IMR-90 (cell line): ENCODE data around the gene SLC41A1. TPM values are rescaled to one million over a fixed set of nuclear protein-coding genes. Genes with fewer than 3 reads are reported as not detected.

ENCODE experiments used
- ATAC-seq: fragments of 200-7000 bp; cut with Tn5 transposase; 2 replicates; pipeline ENCODE4 v1.9.1; 2020; ENCODE audit warnings: low read depth, mild to moderate bottlenecking, moderate library complexity
- BruUV-seq: library from RNA; stranded (reverse); fragments of 400-500 nt; replicated peaks from 2 replicates; lab custom pipeline; 2021; lab: Mats Ljungman, UMichigan
- CTCF ChIA-PET: fragments of 300-600 bp; formaldehyde crosslinking; extraction: SDS; loops from one replicate; lab custom pipeline; 2021; ENCODE audit warnings: antibody characterized with exemption; lab: Yijun Ruan, JAX
- POLR2A ChIA-PET: fragments of 300-600 bp; sonication (Branson Sonifier 250); formaldehyde crosslinking; loops from one replicate; lab custom pipeline; 2022; ENCODE audit warnings: antibody characterized with exemption; ENCODE audit not compliant: unreplicated experiment; lab: Charles Lee
- DNase-seq: peaks from one replicate; pipeline ENCODE4 v3.0.0; 2013
- H2AFZ ChIP-seq: replicated peaks from 2 replicates; pipeline ENCODE3; 2013; ENCODE audit warnings: low read length, mild to moderate bottlenecking; ENCODE audit not compliant: poor library complexity
- H2AK5ac ChIP-seq: 2 replicates; pipeline ENCODE4 v1.6.1; 2013; ENCODE audit warnings: low read depth, low read length, inconsistent platforms
- H2AK9ac ChIP-seq: replicated peaks from 2 replicates; pipeline ENCODE3; 2013; ENCODE audit warnings: mild to moderate bottlenecking, low read depth, low read length, moderate library complexity; ENCODE audit not compliant: poor library complexity
- H2BK120ac ChIP-seq: 2 replicates; pipeline ENCODE4 v1.6.1; 2013; ENCODE audit warnings: low read depth, low read length, inconsistent platforms
- H2BK15ac ChIP-seq: 3 replicates; pipeline ENCODE4 v1.6.1; 2013; ENCODE audit warnings: low read depth, low read length, inconsistent platforms
- H2BK20ac ChIP-seq: 2 replicates; pipeline ENCODE4 v1.6.1; 2013; ENCODE audit warnings: low read depth, mild to moderate bottlenecking, inconsistent platforms, low read length, moderate library complexity
- H2BK5ac ChIP-seq: 2 replicates; pipeline ENCODE4 v1.6.1; 2013; ENCODE audit warnings: mild to moderate bottlenecking, low read depth, low read length, inconsistent platforms; ENCODE audit not compliant: poor library complexity, severe bottlenecking
- H3K14ac ChIP-seq: replicated peaks from 2 replicates; pipeline ENCODE4 v1.6.1; 2013; ENCODE audit warnings: low read depth, low read length, inconsistent platforms
- H3K18ac ChIP-seq: 2 replicates; pipeline ENCODE4 v1.6.1; 2013; ENCODE audit warnings: low read depth, low read length, control low read depth
- H3K23ac ChIP-seq: 2 replicates; pipeline ENCODE4 v1.6.1; 2013; ENCODE audit warnings: low read depth, low read length, inconsistent platforms
- H3K27ac ChIP-seq: 2 replicates; pipeline ENCODE4 v1.5.1; 2013; ENCODE audit warnings: mild to moderate bottlenecking, control low read depth, low read length; ENCODE audit not compliant: insufficient read depth
- H3K27me3 ChIP-seq: 2 replicates; pipeline ENCODE4 v1.6.1; 2013; ENCODE audit warnings: low read length; ENCODE audit not compliant: control insufficient read depth, insufficient read depth
- H3K36me3 ChIP-seq: 2 replicates; pipeline ENCODE4 v1.6.1; 2013; ENCODE audit warnings: low read length, mixed read lengths; ENCODE audit not compliant: control insufficient read depth, insufficient read depth
- H3K4ac ChIP-seq: 2 replicates; pipeline ENCODE4 v1.6.1; 2013; ENCODE audit warnings: low read depth, low read length, inconsistent platforms
- H3K4me1 ChIP-seq: 2 replicates; pipeline ENCODE4 v1.6.1; 2013; ENCODE audit warnings: low read length, mixed read lengths; ENCODE audit not compliant: control insufficient read depth, insufficient read depth
- H3K4me2 ChIP-seq: 2 replicates; pipeline ENCODE4 v1.6.1; 2013; ENCODE audit warnings: low read depth, mild to moderate bottlenecking, control low read depth, low read length, moderate library complexity
- H3K4me3 ChIP-seq: 2 replicates; pipeline ENCODE4 v1.5.1; 2013; ENCODE audit warnings: low read depth, mild to moderate bottlenecking, control low read depth, low read length, moderate library complexity; ENCODE audit not compliant: insufficient read depth
- H3K56ac ChIP-seq: 2 replicates; pipeline ENCODE4 v1.6.1; 2013; ENCODE audit warnings: low read length, inconsistent platforms; ENCODE audit not compliant: insufficient read depth; ENCODE audit errors: extremely low read depth
- H3K79me1 ChIP-seq, 2 experiments: 2 replicates each; pipeline ENCODE4 v1.6.1; 2013; ENCODE audit warnings: low read length in 2 of 2, inconsistent platforms in 1 of 2, low read depth in 1 of 2
- H3K9ac ChIP-seq: 2 replicates; pipeline ENCODE4 v1.6.1; 2013; ENCODE audit warnings: low read depth, low read length, control low read depth
- H3K9me1 ChIP-seq: 2 replicates; pipeline ENCODE4 v1.6.1; 2013; ENCODE audit warnings: low read length, inconsistent platforms; ENCODE audit not compliant: insufficient read depth
- H3K9me3 ChIP-seq: 2 replicates; pipeline ENCODE4 v1.6.1; 2013; ENCODE audit warnings: low read length; ENCODE audit not compliant: control insufficient read depth, insufficient read depth
- H4K20me1 ChIP-seq: 2 replicates; pipeline ENCODE4 v1.6.1; 2013; ENCODE audit warnings: low read length, inconsistent platforms; ENCODE audit not compliant: insufficient read depth
- H4K5ac ChIP-seq: 2 replicates; pipeline ENCODE4 v1.6.1; 2013; ENCODE audit warnings: mild to moderate bottlenecking, low read depth, low read length, control low read depth
- H4K8ac ChIP-seq, 2 experiments: 2 replicates each; pipeline ENCODE4 v1.6.1; 2013; ENCODE audit warnings: low read depth in 2 of 2, low read length in 2 of 2, control low read depth in 1 of 2, inconsistent platforms in 1 of 2
- H4K91ac ChIP-seq: 2 replicates; pipeline ENCODE4 v1.6.1; 2013; ENCODE audit warnings: low read depth, low read length, inconsistent platforms; ENCODE audit not compliant: insufficient read depth
- BHLHE40 ChIP-seq: fragments of 150-350 bp; IDR thresholded peaks from 2 replicates; pipeline ENCODE4 v1.6.1; 2016; ENCODE audit warnings: mild to moderate bottlenecking, low read depth, low read length
- CEBPB ChIP-seq: IDR thresholded peaks from 2 replicates; pipeline ENCODE4 v1.6.1; 2012; ENCODE audit warnings: low read depth, low read length, improper control_type of control experiment
- CHD1 ChIP-seq: IDR thresholded peaks from 2 replicates; pipeline ENCODE4 v1.6.1; 2012; ENCODE audit warnings: low read depth, low read length, improper control_type of control experiment
- FOS ChIP-seq: fragments of 150-350 bp; IDR thresholded peaks from 2 replicates; pipeline ENCODE4 v1.6.1; 2016; ENCODE audit warnings: low read depth, low read length
- MAFK ChIP-seq: IDR thresholded peaks from 2 replicates; pipeline ENCODE4 v1.6.1; 2012; ENCODE audit warnings: low read depth, low read length, improper control_type of control experiment
- MAZ ChIP-seq: IDR thresholded peaks from 2 replicates; pipeline ENCODE4 v1.6.1; 2012; ENCODE audit warnings: low read depth, mild to moderate bottlenecking, low read length, improper control_type of control experiment, moderate library complexity, borderline replicate concordance
- MXI1 ChIP-seq: IDR thresholded peaks from 2 replicates; pipeline ENCODE4 v1.6.1; 2012; ENCODE audit warnings: low read depth, mild to moderate bottlenecking, low read length, moderate library complexity, borderline replicate concordance
- POLR2A ChIP-seq: IDR thresholded peaks from 2 replicates; pipeline ENCODE4 v1.6.1; 2012; ENCODE audit warnings: mild to moderate bottlenecking, low read depth, low read length
- RCOR1 ChIP-seq: IDR thresholded peaks from 2 replicates; pipeline ENCODE4 v1.6.1; 2012; ENCODE audit warnings: mild to moderate bottlenecking, low read length, improper control_type of control experiment; ENCODE audit not compliant: insufficient replicate concordance
- RFX5 ChIP-seq: IDR thresholded peaks from 2 replicates; pipeline ENCODE4 v1.8.0; 2012; ENCODE audit warnings: low read depth, mild to moderate bottlenecking, low read length, moderate library complexity
- SMC3 ChIP-seq: fragments of 150-350 bp; IDR thresholded peaks from 2 replicates; pipeline ENCODE4 v1.6.1; 2016; ENCODE audit warnings: low read depth, mild to moderate bottlenecking, antibody characterized with exemption, low read length, moderate library complexity
- WGBS, 2 experiments: methylation state at CpG; one replicate each; pipeline versions ENCODE4 v1.1.5 to v1.1.7; 2013; ENCODE audit warnings: missing lambda C conversion rate in 2 of 2; ENCODE audit not compliant: insufficient read length in 1 of 2; ENCODE audit errors: extremely low coverage in 2 of 2; 5-methylcytosine and 5-hydroxymethylcytosine counted together
- dilution Hi-C: fragments of 300-500 bp; cut with HindIII; formaldehyde crosslinking; loops from one replicate; pipeline ENCODE4 v1.14.3; 2018; ENCODE audit warnings: low sequenced_read_pairs; ENCODE audit not compliant: unreplicated experiment
- in situ Hi-C: fragments of 300-500 bp; cut with MboI; formaldehyde crosslinking; loops from 3 replicates; pipeline ENCODE4 v1.14.3; 2019; ENCODE audit warnings: low sequenced_read_pairs, inconsistent platforms, mixed read lengths
- intact Hi-C: fragments of 100-400 bp; cut with micrococcal nuclease; formaldehyde crosslinking; loops from 2 replicates; pipeline ENCODE4 v1.10.0; 2022
- polyA plus RNA-seq, 3 experiments: library from polyadenylated mRNA; depleted of rRNA; stranded (reverse); fragments of >200 nt; gene quantifications; 2 replicates each; pipeline ENCODE4 v1.2.3, GENCODE V29; 2012; ENCODE audit warnings: low replicate concordance in 1 of 3
- total RNA-seq: library from RNA; depleted of rRNA; stranded (reverse); fragments of >200 nt; gene quantifications from 2 replicates; pipeline ENCODE4 v1.2.3, GENCODE V29; 2012
- TF ChIP-seq, protein P1 (sequence below): fragments of 150-350 bp; IDR thresholded peaks from 2 replicates; pipeline ENCODE4 v1.6.1; 2017; ENCODE audit warnings: mild to moderate bottlenecking, antibody characterized with exemption, low read length, low read depth
- TF ChIP-seq, protein P2 (sequence below): conservative IDR thresholded peaks from 2 replicates; pipeline ENCODE4 v1.5.1; 2012; ENCODE audit warnings: mild to moderate bottlenecking, low read depth, low read length, improper control_type of control experiment

The SLC41A1 gene
- total and polyA plus RNA-seq, 2 of the 4 experiments (the other 2 are of a cell fraction): 6.3 to 26.3 TPM

DNA sequence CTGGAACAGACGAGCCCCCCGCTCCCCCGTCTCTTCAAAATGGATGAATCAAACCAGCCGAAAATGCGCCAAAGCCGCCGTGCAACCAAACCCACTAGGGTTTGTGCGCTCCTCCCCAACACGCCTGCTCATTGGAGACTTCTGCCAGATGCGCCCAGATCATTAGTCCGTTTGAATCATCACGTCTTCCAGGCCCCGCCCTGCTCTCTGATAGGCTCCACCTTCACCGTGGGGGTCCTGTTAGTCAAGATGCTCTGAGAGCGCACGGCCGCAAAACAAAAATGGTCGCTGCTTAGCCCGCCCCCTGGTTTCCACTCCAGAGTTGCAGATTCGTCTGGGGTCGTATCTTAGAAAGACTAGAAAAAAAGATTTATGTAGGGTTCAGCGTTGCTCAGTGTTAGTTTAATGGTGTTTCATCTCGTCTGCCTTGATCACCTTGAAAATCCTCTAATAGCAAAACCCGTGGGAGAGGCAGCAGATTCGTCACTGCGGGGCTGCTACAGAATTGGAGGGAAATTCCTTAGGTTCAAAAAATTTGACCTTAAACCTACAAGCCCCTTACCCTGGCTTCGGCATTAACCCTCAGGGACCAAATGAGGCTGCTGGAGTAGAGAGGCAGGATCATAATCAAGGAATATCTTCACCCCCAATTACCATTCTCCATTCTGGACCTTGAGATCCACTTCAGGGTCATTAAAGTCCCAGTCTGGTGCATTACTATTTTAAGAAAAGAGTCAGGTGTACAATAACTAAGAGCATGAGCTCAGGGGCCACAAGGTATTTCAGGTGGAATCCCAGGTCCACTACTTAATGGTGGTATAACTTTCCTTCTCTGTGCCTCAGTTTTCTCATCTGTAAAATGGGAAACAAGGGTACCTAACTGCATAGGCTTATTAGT is 62.6 kb downstream of the SLC41A1 start, which contains the start of gene NUCKS1:
TSS of gene NUCKS1 (minus strand) at position 45 of the 898 bp plus-strand sequence. CDS start 209 bp downstream, outside the sequence.
- H3K4me2 ChIP-seq: peak within 1 kb of the TSS; percentile 96
- BruUV-seq: no TSS peak
- peak within 1 kb of the TSS; percentile 90 for H3K14ac ChIP-seq
- H3K79me1 ChIP-seq: peaks cover 0 to 15% of the 10 kb centered on the region in 2 experiments; a peak in 2 of 4 replicates
- peak within 1 kb of the TSS; percentile 67 for H3K4me3 ChIP-seq
- no peaks in the 10 kb centered on the region for H3K9me3 ChIP-seq
- CTCF ChIA-PET: no interaction called here
- H3K4me1 ChIP-seq: no peaks in the 10 kb centered on the region
- H2AFZ ChIP-seq: peak within 1 kb of the TSS; percentile 99
- no peaks in the 10 kb centered on the region for H3K36me3 ChIP-seq
- peak within 1 kb of the TSS; percentile 96 for H3K23ac ChIP-seq
- H4K91ac ChIP-seq: peak within 1 kb of the TSS; percentile 94
- ATAC-seq (peak; percentile 78), DNase-seq (peak; percentile 100)
- in situ Hi-C loops: no loop called here
- no peaks in the 10 kb centered on the region for H3K27me3 ChIP-seq
- H3K9me1 ChIP-seq: peaks cover 6% of the 10 kb centered on the region
- H3K56ac ChIP-seq: peak within 1 kb of the TSS; percentile 91
- peak within 1 kb of the TSS; percentile 91 for H2BK5ac ChIP-seq
- H3K27ac ChIP-seq: peak within 1 kb of the TSS; percentile 88
- POLR2A ChIA-PET: no interaction called here
- intact Hi-C loops: loop anchor here (2.0 kb wide), 1 partner anchor 24 kb away; the partner anchor contains the start of gene RAB29
- peak within 1 kb of the TSS; percentile 95 for H2BK20ac ChIP-seq
- H2AK5ac ChIP-seq: peak within 1 kb of the TSS; percentile 97
- peak within 1 kb of the TSS; percentile 100 for H4K5ac ChIP-seq
- dilution Hi-C loops: no loop called here
- H3K9ac ChIP-seq: peak within 1 kb of the TSS; percentile 91
- 6% methylated on average over 12 of the region's 27 CpGs; no CpG with 5 or more reads in 1 of the 2 experiments for WGBS, 2 experiments
- peak within 1 kb of the TSS; percentile 82 for H3K18ac ChIP-seq
- H2BK120ac ChIP-seq: peak within 1 kb of the TSS; percentile 95
- peaks cover 38% of the 10 kb centered on the region for H4K20me1 ChIP-seq
- peak within 1 kb of the TSS; percentile 95 for H2AK9ac ChIP-seq
- peak within 1 kb of the TSS; percentile 100 for H4K8ac ChIP-seq
- H2BK15ac ChIP-seq: peak within 1 kb of the TSS; percentile 89
- H3K4ac ChIP-seq: peak within 1 kb of the TSS; percentile 92
- TF ChIP-seq FOS: peak; percentile 45; the same call in 1 of the 2 replicates
- TF ChIP-seq SMC3: no peak
- peak; percentile 51 for TF ChIP-seq RCOR1
- no peak for TF ChIP-seq MAFK
- peak; percentile 83; the same call in 1 of the 2 replicates for TF ChIP-seq POLR2A
- no peak for TF ChIP-seq BHLHE40
- TF ChIP-seq MXI1: peak; percentile 6; the same call in 1 of the 2 replicates
- TF ChIP-seq CEBPB: no peak
- no peak for TF ChIP-seq RFX5
- TF ChIP-seq, protein P1, sequence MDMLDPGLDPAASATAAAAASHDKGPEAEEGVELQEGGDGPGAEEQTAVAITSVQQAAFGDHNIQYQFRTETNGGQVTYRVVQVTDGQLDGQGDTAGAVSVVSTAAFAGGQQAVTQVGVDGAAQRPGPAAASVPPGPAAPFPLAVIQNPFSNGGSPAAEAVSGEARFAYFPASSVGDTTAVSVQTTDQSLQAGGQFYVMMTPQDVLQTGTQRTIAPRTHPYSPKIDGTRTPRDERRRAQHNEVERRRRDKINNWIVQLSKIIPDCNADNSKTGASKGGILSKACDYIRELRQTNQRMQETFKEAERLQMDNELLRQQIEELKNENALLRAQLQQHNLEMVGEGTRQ: 0 out of 2 replicates have a peak, but pooled peaks have one; percentile 1
- peak; percentile 69 for TF ChIP-seq MAZ
- TF ChIP-seq, protein P2, sequence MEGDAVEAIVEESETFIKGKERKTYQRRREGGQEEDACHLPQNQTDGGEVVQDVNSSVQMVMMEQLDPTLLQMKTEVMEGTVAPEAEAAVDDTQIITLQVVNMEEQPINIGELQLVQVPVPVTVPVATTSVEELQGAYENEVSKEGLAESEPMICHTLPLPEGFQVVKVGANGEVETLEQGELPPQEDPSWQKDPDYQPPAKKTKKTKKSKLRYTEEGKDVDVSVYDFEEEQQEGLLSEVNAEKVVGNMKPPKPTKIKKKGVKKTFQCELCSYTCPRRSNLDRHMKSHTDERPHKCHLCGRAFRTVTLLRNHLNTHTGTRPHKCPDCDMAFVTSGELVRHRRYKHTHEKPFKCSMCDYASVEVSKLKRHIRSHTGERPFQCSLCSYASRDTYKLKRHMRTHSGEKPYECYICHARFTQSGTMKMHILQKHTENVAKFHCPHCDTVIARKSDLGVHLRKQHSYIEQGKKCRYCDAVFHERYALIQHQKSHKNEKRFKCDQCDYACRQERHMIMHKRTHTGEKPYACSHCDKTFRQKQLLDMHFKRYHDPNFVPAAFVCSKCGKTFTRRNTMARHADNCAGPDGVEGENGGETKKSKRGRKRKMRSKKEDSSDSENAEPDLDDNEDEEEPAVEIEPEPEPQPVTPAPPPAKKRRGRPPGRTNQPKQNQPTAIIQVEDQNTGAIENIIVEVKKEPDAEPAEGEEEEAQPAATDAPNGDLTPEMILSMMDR: no peak
- no peak for TF ChIP-seq CHD1
